HG03571 (cell line): ENCODE results near the gene ALDH1L1.

Source experiments
- ATAC-seq: cut with Tn5 transposase; IDR thresholded peaks from one replicate; pipeline ENCODE4 v1.9.1; 2021; ENCODE audit not compliant: unreplicated experiment

ALDH1L1 gene

GRCh38 chr3:126124148-126124868, 56.1 kb downstream of the ALDH1L1 start:
- no peak for ATAC-seq

- ATAC-seq, result no peak
Observed at GRCh38 chr3:126121632-126122031, 58.8 kb downstream of the ALDH1L1 start.

GRCh38 chr3:126121074-126121473, 59.3 kb downstream of the ALDH1L1 start:
- ATAC-seq, result no peak

GRCh38 chr3:126119976-126120375, 60.4 kb downstream of the ALDH1L1 start:
- no peak for ATAC-seq

- ATAC-seq, result no peak
Observed at GRCh38 chr3:126119008-126119675, 61.2 kb downstream of the ALDH1L1 start.

- ATAC-seq, result no peak
Observed at GRCh38 chr3:126118591-126118990, 61.8 kb downstream of the ALDH1L1 start.

GRCh38 chr3:126117786-126118185, 62.6 kb downstream of the ALDH1L1 start:
- no peak for ATAC-seq

- no peak for ATAC-seq
Observed at GRCh38 chr3:126117212-126117611, 63.2 kb downstream of the ALDH1L1 start.

GRCh38 chr3:126116526-126116925, 63.9 kb downstream of the ALDH1L1 start:
- no peak for ATAC-seq

GRCh38 chr3:126114443-126115386, 65.7 kb downstream of the ALDH1L1 start:
- ATAC-seq, result no peak

- ATAC-seq, result no peak
Observed at GRCh38 chr3:126113733-126114442, 66.5 kb downstream of the ALDH1L1 start.

GRCh38 chr3:126113238-126113555, 67.2 kb downstream of the ALDH1L1 start:
- no peak for ATAC-seq

- ATAC-seq, result no peak
Observed at GRCh38 chr3:126112531-126113237, 67.7 kb downstream of the ALDH1L1 start.

- ATAC-seq, result no peak
Observed at GRCh38 chr3:126111566-126112475, 68.6 kb downstream of the ALDH1L1 start.

- ATAC-seq, result no peak
Observed at GRCh38 chr3:126111126-126111551, 69.2 kb downstream of the ALDH1L1 start.

- no peak for ATAC-seq
Observed at GRCh38 chr3:126110431-126111125, 69.8 kb downstream of the ALDH1L1 start.

- no peak for ATAC-seq
Observed at GRCh38 chr3:126109880-126110235, 70.5 kb downstream of the ALDH1L1 start.

GRCh38 chr3:126109146-126109879, 71.1 kb downstream of the ALDH1L1 start:
- ATAC-seq, result no peak
